K562 (cell line): Measurements from ENCODE around the gene ZNF350. TPM values are rescaled to one million over a fixed set of nuclear protein-coding genes. Genes with fewer than 3 reads are reported as not detected.

Experiments
- BCL6 ChIP-seq: fragments of 250-450 bp; sonication (Bioruptor Pico); IDR thresholded peaks from 2 replicates; pipeline ENCODE4 v1.4.0; 2020
- HDAC2 ChIP-seq: fragments of 450-650 bp; IDR thresholded peaks from 2 replicates; pipeline ENCODE4 v1.6.1; 2016; ENCODE audit warnings: mild to moderate bottlenecking
- HNRNPH1 ChIP-seq: fragments of 200-400 bp; formaldehyde crosslinking; optimal IDR thresholded peaks from 2 replicates; pipeline ENCODE3; 2017; ENCODE audit warnings: low read depth, mild to moderate bottlenecking, low read length, moderate library complexity
- NR4A1 ChIP-seq, 2 experiments: fragments of 250-450 bp in 1 of 2; fragments of 450-650 bp in 1 of 2; sonication (Bioruptor Pico) in 1 of 2; IDR thresholded peaks; 2 replicates each; pipeline versions ENCODE4 v1.4.0 to v1.6.1; 2016 to 2020; ENCODE audit warnings: mild to moderate bottlenecking in 2 of 2, missing compliant biosample characterization in 1 of 2, missing genetic modification characterization in 1 of 2, moderate library complexity in 1 of 2
- PTBP1 ChIP-seq: fragments of 200-400 bp; formaldehyde crosslinking; IDR thresholded peaks from 2 replicates; pipeline ENCODE4 v1.6.1; 2017; ENCODE audit warnings: low read depth, low read length
- ZNF184 ChIP-seq: sonication (generic); formaldehyde crosslinking; IDR thresholded peaks from 2 replicates; pipeline ENCODE4 v1.5.0; 2020; ENCODE audit warnings: missing genetic modification reagents
- ZNF354B ChIP-seq: fragments of 250-450 bp; sonication (Bioruptor Pico); IDR thresholded peaks from 2 replicates; pipeline ENCODE4 v1.4.0; 2020
- ZNF707 ChIP-seq: fragments of 250-450 bp; sonication (Bioruptor Pico); conservative IDR thresholded peaks from 2 replicates; pipeline ENCODE4 v1.8.0; 2022; ENCODE audit warnings: inconsistent platforms, mild to moderate bottlenecking, moderate library complexity
- polyA plus RNA-seq, 8 experiments: library from polyadenylated mRNA; depleted of rRNA in 4 of 8; stranded (reverse) in 5 of 8; unstranded in 3 of 8; fragments of >200 nt; fragmentation: Nextera tagmentation in 2 of 8; fragmentation: Illumina TruSeq in 1 of 8; extraction: Ambion mirVana in 2 of 8; extraction: Trizol in 1 of 8; gene quantifications; 2 replicates each; pipeline versions ENCODE4 v1.2.1 to v1.2.3, GENCODE V29; 2011 to 2014; ENCODE audit warnings: inconsistent platforms in 1 of 8, missing spikeins in 1 of 8
- total RNA-seq, 7 experiments: library from RNA; depleted of rRNA in 6 of 7; stranded (reverse); fragments of >200 nt in 6 of 7; fragmentation: Illumina TruSeq in 2 of 7; extraction: Trizol in 2 of 7; gene quantifications; 2 replicates each; pipeline versions ENCODE4 v1.2.1 to v1.2.3, GENCODE V29; 2011 to 2021; ENCODE audit warnings: low replicate concordance in 1 of 7
- TF ChIP-seq, protein P1 (sequence below): sonication (generic); formaldehyde crosslinking; IDR thresholded peaks from 2 replicates; pipeline ENCODE4 v1.8.0; 2023; ENCODE audit warnings: missing genetic modification reagents, mild to moderate bottlenecking, borderline replicate concordance
- TF ChIP-seq, protein P2 (sequence below), 2 experiments: fragments of 450-650 bp; IDR thresholded peaks; 2 replicates each; pipeline ENCODE4 v1.6.1; 2018; ENCODE audit warnings: mild to moderate bottlenecking in 2 of 2, low read depth in 1 of 2; ENCODE audit not compliant: partially characterized antibody in 2 of 2
- TF ChIP-seq, protein P3 (sequence below): fragments of 200-800 bp; sonication (Bioruptor generic); IDR thresholded peaks from 2 replicates; pipeline ENCODE4 v1.6.1; 2017; ENCODE audit warnings: missing genetic modification characterization, missing compliant biosample characterization
- TF ChIP-seq, protein P4 (sequence below), 2 experiments: fragments of 450-650 bp in 1 of 2; sonication (generic) in 1 of 2; formaldehyde crosslinking; conservative IDR thresholded peaks; 2 replicates each; pipeline versions ENCODE4 v1.4.0 to v1.8.1; 2020 to 2022; ENCODE audit warnings: mild to moderate bottlenecking in 1 of 2, missing genetic modification reagents in 1 of 2

Gene ZNF350
- total and polyA plus RNA-seq, 9 of the 15 experiments (the other 6 are each of a cell fraction or from before 2014, with no cell fraction given), result 1.7 to 4.8 (median 2.9) TPM

DNA sequence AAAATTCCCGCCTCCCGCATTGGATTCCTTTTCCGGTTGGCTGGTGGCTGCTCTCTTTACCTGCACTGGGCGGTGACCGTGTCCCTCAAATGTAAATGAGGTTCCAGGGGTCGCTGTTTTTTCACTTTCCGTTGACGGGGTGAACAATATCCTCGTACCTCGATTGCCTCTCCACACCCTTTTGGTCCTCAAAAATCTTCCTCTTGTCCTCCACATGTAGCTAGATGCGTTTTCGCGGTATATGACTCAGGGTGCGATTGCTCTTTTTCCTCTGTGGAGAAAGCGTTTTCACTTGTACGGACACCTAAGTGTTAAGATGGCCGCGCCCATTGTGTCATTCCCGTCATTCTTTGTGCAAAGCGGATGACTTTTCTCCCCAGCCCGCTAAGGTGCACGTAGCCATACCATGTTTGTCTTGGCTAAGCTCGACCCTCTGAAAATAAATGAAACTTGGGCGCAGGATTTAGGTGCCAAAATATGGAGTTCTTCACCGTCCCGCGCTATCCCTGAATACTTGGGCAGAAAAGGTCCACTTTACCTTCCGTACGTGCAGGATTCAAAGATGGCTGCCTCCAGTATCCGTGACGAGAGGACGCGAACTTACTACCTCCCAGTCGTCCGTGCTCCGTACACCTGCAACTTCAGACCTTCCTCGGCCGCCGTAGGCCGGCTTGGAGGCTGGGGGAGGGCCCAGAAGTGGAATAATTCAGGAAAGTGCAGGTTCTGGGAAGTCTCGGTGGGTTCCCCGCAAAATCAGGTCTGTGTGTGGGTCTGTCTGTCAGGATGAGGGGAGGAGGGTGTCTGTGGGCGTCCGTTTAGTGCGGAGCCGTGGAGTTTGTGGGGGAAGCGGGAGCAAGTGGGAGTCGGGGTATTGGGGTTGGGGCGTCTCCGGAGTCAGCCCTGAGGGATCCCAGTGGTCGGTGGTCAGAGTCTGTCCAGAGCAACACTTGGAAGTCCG lies 59.6 kb downstream of the ZNF350 start, which contains the start of gene ZNF613 (continued):
- TF ChIP-seq, protein P1, sequence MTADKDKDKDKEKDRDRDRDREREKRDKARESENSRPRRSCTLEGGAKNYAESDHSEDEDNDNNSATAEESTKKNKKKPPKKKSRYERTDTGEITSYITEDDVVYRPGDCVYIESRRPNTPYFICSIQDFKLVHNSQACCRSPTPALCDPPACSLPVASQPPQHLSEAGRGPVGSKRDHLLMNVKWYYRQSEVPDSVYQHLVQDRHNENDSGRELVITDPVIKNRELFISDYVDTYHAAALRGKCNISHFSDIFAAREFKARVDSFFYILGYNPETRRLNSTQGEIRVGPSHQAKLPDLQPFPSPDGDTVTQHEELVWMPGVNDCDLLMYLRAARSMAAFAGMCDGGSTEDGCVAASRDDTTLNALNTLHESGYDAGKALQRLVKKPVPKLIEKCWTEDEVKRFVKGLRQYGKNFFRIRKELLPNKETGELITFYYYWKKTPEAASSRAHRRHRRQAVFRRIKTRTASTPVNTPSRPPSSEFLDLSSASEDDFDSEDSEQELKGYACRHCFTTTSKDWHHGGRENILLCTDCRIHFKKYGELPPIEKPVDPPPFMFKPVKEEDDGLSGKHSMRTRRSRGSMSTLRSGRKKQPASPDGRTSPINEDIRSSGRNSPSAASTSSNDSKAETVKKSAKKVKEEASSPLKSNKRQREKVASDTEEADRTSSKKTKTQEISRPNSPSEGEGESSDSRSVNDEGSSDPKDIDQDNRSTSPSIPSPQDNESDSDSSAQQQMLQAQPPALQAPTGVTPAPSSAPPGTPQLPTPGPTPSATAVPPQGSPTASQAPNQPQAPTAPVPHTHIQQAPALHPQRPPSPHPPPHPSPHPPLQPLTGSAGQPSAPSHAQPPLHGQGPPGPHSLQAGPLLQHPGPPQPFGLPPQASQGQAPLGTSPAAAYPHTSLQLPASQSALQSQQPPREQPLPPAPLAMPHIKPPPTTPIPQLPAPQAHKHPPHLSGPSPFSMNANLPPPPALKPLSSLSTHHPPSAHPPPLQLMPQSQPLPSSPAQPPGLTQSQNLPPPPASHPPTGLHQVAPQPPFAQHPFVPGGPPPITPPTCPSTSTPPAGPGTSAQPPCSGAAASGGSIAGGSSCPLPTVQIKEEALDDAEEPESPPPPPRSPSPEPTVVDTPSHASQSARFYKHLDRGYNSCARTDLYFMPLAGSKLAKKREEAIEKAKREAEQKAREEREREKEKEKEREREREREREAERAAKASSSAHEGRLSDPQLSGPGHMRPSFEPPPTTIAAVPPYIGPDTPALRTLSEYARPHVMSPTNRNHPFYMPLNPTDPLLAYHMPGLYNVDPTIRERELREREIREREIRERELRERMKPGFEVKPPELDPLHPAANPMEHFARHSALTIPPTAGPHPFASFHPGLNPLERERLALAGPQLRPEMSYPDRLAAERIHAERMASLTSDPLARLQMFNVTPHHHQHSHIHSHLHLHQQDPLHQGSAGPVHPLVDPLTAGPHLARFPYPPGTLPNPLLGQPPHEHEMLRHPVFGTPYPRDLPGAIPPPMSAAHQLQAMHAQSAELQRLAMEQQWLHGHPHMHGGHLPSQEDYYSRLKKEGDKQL (CRISPR knock-in tag), result no peak
- TF ChIP-seq NR4A1 (CRISPR knock-in tag; IDR thresholded peaks at IDR 0.05) (0 out of 2 replicates have a peak, but pooled peaks have one; percentile 62), NR4A1 (tag; IDR thresholded peaks at IDR 0.05) (no peak), PTBP1 (no peak), ZNF184 (CRISPR knock-in tag) (no peak), ZNF354B (CRISPR knock-in tag) (no peak), BCL6 (CRISPR knock-in tag) (peak; percentile 21; the same call in 1 of the 2 replicates), ZNF707 (CRISPR knock-in tag) (no peak), HNRNPH1 (no peak), HDAC2 (0 out of 2 replicates have a peak, but pooled peaks have one; percentile 27)
- TF ChIP-seq, protein P2, sequence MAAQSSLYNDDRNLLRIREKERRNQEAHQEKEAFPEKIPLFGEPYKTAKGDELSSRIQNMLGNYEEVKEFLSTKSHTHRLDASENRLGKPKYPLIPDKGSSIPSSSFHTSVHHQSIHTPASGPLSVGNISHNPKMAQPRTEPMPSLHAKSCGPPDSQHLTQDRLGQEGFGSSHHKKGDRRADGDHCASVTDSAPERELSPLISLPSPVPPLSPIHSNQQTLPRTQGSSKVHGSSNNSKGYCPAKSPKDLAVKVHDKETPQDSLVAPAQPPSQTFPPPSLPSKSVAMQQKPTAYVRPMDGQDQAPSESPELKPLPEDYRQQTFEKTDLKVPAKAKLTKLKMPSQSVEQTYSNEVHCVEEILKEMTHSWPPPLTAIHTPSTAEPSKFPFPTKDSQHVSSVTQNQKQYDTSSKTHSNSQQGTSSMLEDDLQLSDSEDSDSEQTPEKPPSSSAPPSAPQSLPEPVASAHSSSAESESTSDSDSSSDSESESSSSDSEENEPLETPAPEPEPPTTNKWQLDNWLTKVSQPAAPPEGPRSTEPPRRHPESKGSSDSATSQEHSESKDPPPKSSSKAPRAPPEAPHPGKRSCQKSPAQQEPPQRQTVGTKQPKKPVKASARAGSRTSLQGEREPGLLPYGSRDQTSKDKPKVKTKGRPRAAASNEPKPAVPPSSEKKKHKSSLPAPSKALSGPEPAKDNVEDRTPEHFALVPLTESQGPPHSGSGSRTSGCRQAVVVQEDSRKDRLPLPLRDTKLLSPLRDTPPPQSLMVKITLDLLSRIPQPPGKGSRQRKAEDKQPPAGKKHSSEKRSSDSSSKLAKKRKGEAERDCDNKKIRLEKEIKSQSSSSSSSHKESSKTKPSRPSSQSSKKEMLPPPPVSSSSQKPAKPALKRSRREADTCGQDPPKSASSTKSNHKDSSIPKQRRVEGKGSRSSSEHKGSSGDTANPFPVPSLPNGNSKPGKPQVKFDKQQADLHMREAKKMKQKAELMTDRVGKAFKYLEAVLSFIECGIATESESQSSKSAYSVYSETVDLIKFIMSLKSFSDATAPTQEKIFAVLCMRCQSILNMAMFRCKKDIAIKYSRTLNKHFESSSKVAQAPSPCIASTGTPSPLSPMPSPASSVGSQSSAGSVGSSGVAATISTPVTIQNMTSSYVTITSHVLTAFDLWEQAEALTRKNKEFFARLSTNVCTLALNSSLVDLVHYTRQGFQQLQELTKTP (IDR thresholded peaks at IDR 0.05; ENCODE audit: low read depth in 1 of 2, partially characterized antibody in 2 of 2), result peak in 1 of 2 experiments; percentile 82
- TF ChIP-seq, protein P3, sequence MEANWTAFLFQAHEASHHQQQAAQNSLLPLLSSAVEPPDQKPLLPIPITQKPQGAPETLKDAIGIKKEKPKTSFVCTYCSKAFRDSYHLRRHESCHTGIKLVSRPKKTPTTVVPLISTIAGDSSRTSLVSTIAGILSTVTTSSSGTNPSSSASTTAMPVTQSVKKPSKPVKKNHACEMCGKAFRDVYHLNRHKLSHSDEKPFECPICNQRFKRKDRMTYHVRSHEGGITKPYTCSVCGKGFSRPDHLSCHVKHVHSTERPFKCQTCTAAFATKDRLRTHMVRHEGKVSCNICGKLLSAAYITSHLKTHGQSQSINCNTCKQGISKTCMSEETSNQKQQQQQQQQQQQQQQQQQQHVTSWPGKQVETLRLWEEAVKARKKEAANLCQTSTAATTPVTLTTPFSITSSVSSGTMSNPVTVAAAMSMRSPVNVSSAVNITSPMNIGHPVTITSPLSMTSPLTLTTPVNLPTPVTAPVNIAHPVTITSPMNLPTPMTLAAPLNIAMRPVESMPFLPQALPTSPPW (CRISPR knock-in tag), result peak; percentile 51
- TF ChIP-seq, protein P4, sequence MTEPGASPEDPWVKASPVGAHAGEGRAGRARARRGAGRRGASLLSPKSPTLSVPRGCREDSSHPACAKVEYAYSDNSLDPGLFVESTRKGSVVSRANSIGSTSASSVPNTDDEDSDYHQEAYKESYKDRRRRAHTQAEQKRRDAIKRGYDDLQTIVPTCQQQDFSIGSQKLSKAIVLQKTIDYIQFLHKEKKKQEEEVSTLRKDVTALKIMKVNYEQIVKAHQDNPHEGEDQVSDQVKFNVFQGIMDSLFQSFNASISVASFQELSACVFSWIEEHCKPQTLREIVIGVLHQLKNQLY (CRISPR knock-in tag; conservative IDR thresholded peaks at IDR 0.05), result no peak
